GM10266 (cell line): ENCODE data around the gene RERE.

Source experiments
- DNase-seq: peaks from one replicate; pipeline ENCODE4 v3.0.0; 2012; ENCODE audit errors: extremely low spot score
- TF ChIP-seq, protein P1 (sequence below): IDR thresholded peaks from 2 replicates; pipeline ENCODE4 v1.5.1; 2012; ENCODE audit warnings: mild to moderate bottlenecking, low read depth; ENCODE audit not compliant: control insufficient read depth, insufficient read depth; ENCODE audit errors: missing control alignments

RERE gene

GRCh38 chr1:8676813-8677212, 140.6 kb downstream of the RERE start:
- TF ChIP-seq, protein P1, sequence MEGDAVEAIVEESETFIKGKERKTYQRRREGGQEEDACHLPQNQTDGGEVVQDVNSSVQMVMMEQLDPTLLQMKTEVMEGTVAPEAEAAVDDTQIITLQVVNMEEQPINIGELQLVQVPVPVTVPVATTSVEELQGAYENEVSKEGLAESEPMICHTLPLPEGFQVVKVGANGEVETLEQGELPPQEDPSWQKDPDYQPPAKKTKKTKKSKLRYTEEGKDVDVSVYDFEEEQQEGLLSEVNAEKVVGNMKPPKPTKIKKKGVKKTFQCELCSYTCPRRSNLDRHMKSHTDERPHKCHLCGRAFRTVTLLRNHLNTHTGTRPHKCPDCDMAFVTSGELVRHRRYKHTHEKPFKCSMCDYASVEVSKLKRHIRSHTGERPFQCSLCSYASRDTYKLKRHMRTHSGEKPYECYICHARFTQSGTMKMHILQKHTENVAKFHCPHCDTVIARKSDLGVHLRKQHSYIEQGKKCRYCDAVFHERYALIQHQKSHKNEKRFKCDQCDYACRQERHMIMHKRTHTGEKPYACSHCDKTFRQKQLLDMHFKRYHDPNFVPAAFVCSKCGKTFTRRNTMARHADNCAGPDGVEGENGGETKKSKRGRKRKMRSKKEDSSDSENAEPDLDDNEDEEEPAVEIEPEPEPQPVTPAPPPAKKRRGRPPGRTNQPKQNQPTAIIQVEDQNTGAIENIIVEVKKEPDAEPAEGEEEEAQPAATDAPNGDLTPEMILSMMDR: no peak
- DNase-seq: no peak

DNA sequence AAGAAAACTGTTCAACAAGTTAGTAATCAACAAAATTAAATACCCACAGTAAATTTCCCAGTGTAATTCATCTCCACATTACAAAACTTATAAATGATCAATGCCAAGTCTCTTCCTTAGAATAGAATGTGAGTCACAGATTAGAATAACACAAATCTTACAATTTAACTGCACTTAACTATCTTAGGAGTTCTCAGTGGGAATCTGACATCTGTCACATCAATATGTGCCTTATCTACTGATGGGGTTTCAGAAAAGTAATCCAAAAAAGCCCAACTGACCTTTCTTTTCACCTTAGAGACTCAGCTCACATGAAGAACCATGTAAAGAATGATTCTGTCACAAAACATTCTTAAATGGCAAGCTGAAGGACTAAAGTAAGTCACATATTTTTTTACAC, 141.4 kb downstream of the RERE start:
- TF ChIP-seq, protein P1: no peak

DNA sequence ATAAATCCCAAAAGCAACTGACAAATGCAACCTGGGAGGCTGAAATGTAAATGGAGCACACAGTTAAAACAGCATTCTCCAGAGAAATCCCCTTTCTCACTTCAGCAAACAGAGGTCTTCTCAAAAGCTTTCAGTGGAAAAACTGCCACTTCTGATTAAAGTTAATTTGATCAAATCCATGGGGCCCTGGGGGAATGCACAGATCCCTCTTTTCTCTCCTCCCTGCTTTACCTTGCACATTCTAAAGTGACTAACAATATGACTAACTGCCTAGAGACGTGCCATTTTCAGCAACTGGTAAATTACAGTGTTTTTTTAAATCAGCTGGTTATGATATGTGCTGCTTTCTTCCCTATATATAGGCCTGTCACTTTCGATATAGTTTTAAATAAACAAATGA, 142.5 kb downstream of the RERE start:
- TF ChIP-seq, protein P1: no peak
- DNase-seq: no peak

More for the DNA sequence above, 141.4 kb downstream of the RERE start:
- no peak for DNase-seq

DNA sequence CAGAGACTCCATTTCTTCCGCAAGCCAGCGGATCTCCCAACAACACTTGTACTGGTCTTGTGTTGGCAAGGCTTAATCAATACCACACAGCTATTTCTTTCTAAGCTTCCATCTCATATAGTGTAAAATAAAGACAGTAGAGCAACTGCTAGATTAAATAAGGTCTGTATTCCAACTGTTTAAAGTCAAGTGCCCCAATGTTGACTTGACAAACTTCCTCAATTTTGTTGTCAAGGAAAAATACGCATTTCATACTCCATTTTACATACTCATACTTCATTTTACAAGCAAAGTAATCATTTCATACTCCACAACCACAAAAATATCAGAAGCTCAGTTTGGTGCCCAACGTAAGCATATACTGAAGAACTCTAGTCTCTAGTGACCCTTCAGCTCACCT, 143.0 kb downstream of the RERE start:
- no peak for DNase-seq
- TF ChIP-seq, protein P1: no peak

GRCh38 chr1:8671306-8671917, 146.0 kb downstream of the RERE start:
- DNase-seq: no peak
- TF ChIP-seq, protein P1: peak; percentile 74

DNA sequence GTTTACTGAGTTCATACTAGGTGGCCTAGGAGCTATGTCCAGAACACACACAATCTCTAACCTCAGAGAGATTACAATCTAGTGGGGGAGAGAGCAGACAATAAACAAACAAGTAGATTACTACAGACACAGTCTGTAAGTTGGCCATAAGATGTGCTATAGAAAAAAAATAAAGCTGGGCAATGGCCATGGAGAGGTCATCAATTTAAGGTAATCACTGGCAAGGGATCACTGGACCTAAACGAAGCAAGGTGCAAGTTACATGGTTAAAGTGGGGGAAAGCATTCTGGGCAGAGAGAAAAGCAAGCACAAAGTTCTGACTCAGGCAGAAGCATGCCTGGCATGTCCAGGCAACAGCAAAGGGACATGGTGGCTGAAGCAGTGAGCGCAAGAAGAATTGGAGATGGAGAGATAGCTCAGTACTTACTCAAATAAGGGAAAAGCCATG, 147.0 kb downstream of the RERE start:
- no peak for DNase-seq
- TF ChIP-seq, protein P1: no peak

DNA sequence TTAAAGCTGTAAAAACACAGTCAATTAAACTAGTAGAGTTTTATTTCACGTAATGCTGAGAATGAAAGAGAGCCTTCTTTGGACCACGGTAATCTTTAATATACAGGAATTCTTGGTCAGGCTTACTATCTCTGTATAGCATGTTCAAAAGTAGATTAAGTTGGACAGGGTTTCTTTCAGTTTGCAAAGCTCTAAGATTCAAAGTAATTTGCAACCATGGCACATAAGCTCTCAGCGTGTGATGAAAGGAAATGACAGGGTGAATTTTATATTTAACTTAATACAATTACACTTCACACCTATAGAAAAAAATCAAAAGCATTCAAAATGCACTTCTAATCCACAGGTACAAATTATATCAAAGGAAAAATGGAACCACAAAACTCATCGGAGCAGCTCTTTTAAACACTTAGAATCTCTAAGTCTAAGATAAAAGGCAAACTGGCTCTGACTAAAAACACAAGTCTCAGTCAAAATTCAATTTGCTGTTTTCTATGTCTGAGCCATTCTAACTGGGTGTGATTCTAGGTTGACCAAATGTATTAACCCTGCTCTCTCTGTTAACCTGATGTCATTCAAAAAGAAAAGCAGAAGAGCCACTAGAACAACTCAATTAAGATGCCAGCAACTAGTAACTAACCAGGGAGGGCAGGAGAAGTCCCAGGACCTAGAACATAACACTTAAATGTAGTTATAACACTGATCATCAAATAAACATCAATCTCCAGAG, 147.7 kb downstream of the RERE start:
- no peak for DNase-seq
- TF ChIP-seq, protein P1: no peak
